IMR-90 (cell line): ENCODE data around the gene QSOX2. TPM values are rescaled to one million over a fixed set of nuclear protein-coding genes. Genes with fewer than 3 reads are reported as not detected.

Experiments
- ATAC-seq: fragments of 200-7000 bp; cut with Tn5 transposase; 2 replicates; pipeline ENCODE4 v1.9.1; 2020; ENCODE audit warnings: low read depth, mild to moderate bottlenecking, moderate library complexity
- BruUV-seq: library from RNA; stranded (reverse); fragments of 400-500 nt; replicated peaks from 2 replicates; lab custom pipeline; 2021; lab: Mats Ljungman, UMichigan
- CTCF ChIA-PET: fragments of 300-600 bp; formaldehyde crosslinking; extraction: SDS; loops from one replicate; lab custom pipeline; 2021; ENCODE audit warnings: antibody characterized with exemption; lab: Yijun Ruan, JAX
- POLR2A ChIA-PET: fragments of 300-600 bp; sonication (Branson Sonifier 250); formaldehyde crosslinking; loops from one replicate; lab custom pipeline; 2022; ENCODE audit warnings: antibody characterized with exemption; ENCODE audit not compliant: unreplicated experiment; lab: Charles Lee
- DNase-seq: peaks from one replicate; pipeline ENCODE4 v3.0.0; 2013
- H2AFZ ChIP-seq: replicated peaks from 2 replicates; pipeline ENCODE3; 2013; ENCODE audit warnings: low read length, mild to moderate bottlenecking; ENCODE audit not compliant: poor library complexity
- H2AK5ac ChIP-seq: 2 replicates; pipeline ENCODE4 v1.6.1; 2013; ENCODE audit warnings: low read depth, low read length, inconsistent platforms
- H2AK9ac ChIP-seq: replicated peaks from 2 replicates; pipeline ENCODE3; 2013; ENCODE audit warnings: mild to moderate bottlenecking, low read depth, low read length, moderate library complexity; ENCODE audit not compliant: poor library complexity
- H2BK120ac ChIP-seq: 2 replicates; pipeline ENCODE4 v1.6.1; 2013; ENCODE audit warnings: low read depth, low read length, inconsistent platforms
- H2BK15ac ChIP-seq: 3 replicates; pipeline ENCODE4 v1.6.1; 2013; ENCODE audit warnings: low read depth, low read length, inconsistent platforms
- H2BK20ac ChIP-seq: 2 replicates; pipeline ENCODE4 v1.6.1; 2013; ENCODE audit warnings: low read depth, mild to moderate bottlenecking, inconsistent platforms, low read length, moderate library complexity
- H2BK5ac ChIP-seq: 2 replicates; pipeline ENCODE4 v1.6.1; 2013; ENCODE audit warnings: mild to moderate bottlenecking, low read depth, low read length, inconsistent platforms; ENCODE audit not compliant: poor library complexity, severe bottlenecking
- H3K14ac ChIP-seq: replicated peaks from 2 replicates; pipeline ENCODE4 v1.6.1; 2013; ENCODE audit warnings: low read depth, low read length, inconsistent platforms
- H3K18ac ChIP-seq: 2 replicates; pipeline ENCODE4 v1.6.1; 2013; ENCODE audit warnings: low read depth, low read length, control low read depth
- H3K23ac ChIP-seq: 2 replicates; pipeline ENCODE4 v1.6.1; 2013; ENCODE audit warnings: low read depth, low read length, inconsistent platforms
- H3K27ac ChIP-seq: 2 replicates; pipeline ENCODE4 v1.5.1; 2013; ENCODE audit warnings: mild to moderate bottlenecking, control low read depth, low read length; ENCODE audit not compliant: insufficient read depth
- H3K27me3 ChIP-seq: 2 replicates; pipeline ENCODE4 v1.6.1; 2013; ENCODE audit warnings: low read length; ENCODE audit not compliant: control insufficient read depth, insufficient read depth
- H3K36me3 ChIP-seq: 2 replicates; pipeline ENCODE4 v1.6.1; 2013; ENCODE audit warnings: low read length, mixed read lengths; ENCODE audit not compliant: control insufficient read depth, insufficient read depth
- H3K4ac ChIP-seq: 2 replicates; pipeline ENCODE4 v1.6.1; 2013; ENCODE audit warnings: low read depth, low read length, inconsistent platforms
- H3K4me1 ChIP-seq: 2 replicates; pipeline ENCODE4 v1.6.1; 2013; ENCODE audit warnings: low read length, mixed read lengths; ENCODE audit not compliant: control insufficient read depth, insufficient read depth
- H3K4me2 ChIP-seq: 2 replicates; pipeline ENCODE4 v1.6.1; 2013; ENCODE audit warnings: low read depth, mild to moderate bottlenecking, control low read depth, low read length, moderate library complexity
- H3K4me3 ChIP-seq: 2 replicates; pipeline ENCODE4 v1.5.1; 2013; ENCODE audit warnings: low read depth, mild to moderate bottlenecking, control low read depth, low read length, moderate library complexity; ENCODE audit not compliant: insufficient read depth
- H3K56ac ChIP-seq: 2 replicates; pipeline ENCODE4 v1.6.1; 2013; ENCODE audit warnings: low read length, inconsistent platforms; ENCODE audit not compliant: insufficient read depth; ENCODE audit errors: extremely low read depth
- H3K79me1 ChIP-seq, 2 experiments: 2 replicates each; pipeline ENCODE4 v1.6.1; 2013; ENCODE audit warnings: low read length in 2 of 2, inconsistent platforms in 1 of 2, low read depth in 1 of 2
- H3K9ac ChIP-seq: 2 replicates; pipeline ENCODE4 v1.6.1; 2013; ENCODE audit warnings: low read depth, low read length, control low read depth
- H3K9me1 ChIP-seq: 2 replicates; pipeline ENCODE4 v1.6.1; 2013; ENCODE audit warnings: low read length, inconsistent platforms; ENCODE audit not compliant: insufficient read depth
- H3K9me3 ChIP-seq: 2 replicates; pipeline ENCODE4 v1.6.1; 2013; ENCODE audit warnings: low read length; ENCODE audit not compliant: control insufficient read depth, insufficient read depth
- H4K20me1 ChIP-seq: 2 replicates; pipeline ENCODE4 v1.6.1; 2013; ENCODE audit warnings: low read length, inconsistent platforms; ENCODE audit not compliant: insufficient read depth
- H4K5ac ChIP-seq: 2 replicates; pipeline ENCODE4 v1.6.1; 2013; ENCODE audit warnings: mild to moderate bottlenecking, low read depth, low read length, control low read depth
- H4K8ac ChIP-seq, 2 experiments: 2 replicates each; pipeline ENCODE4 v1.6.1; 2013; ENCODE audit warnings: low read depth in 2 of 2, low read length in 2 of 2, control low read depth in 1 of 2, inconsistent platforms in 1 of 2
- H4K91ac ChIP-seq: 2 replicates; pipeline ENCODE4 v1.6.1; 2013; ENCODE audit warnings: low read depth, low read length, inconsistent platforms; ENCODE audit not compliant: insufficient read depth
- BHLHE40 ChIP-seq: fragments of 150-350 bp; IDR thresholded peaks from 2 replicates; pipeline ENCODE4 v1.6.1; 2016; ENCODE audit warnings: mild to moderate bottlenecking, low read depth, low read length
- FOS ChIP-seq: fragments of 150-350 bp; IDR thresholded peaks from 2 replicates; pipeline ENCODE4 v1.6.1; 2016; ENCODE audit warnings: low read depth, low read length
- MXI1 ChIP-seq: IDR thresholded peaks from 2 replicates; pipeline ENCODE4 v1.6.1; 2012; ENCODE audit warnings: low read depth, mild to moderate bottlenecking, low read length, moderate library complexity, borderline replicate concordance
- NFE2L2 ChIP-seq: fragments of 150-350 bp; IDR thresholded peaks from 2 replicates; pipeline ENCODE4 v1.6.1; 2016; ENCODE audit warnings: low read depth, mild to moderate bottlenecking, low read length
- POLR2A ChIP-seq: IDR thresholded peaks from 2 replicates; pipeline ENCODE4 v1.6.1; 2012; ENCODE audit warnings: mild to moderate bottlenecking, low read depth, low read length
- RAD21 ChIP-seq: IDR thresholded peaks from 2 replicates; pipeline ENCODE4 v1.6.1; 2012; ENCODE audit warnings: low read length, improper control_type of control experiment
- RCOR1 ChIP-seq: IDR thresholded peaks from 2 replicates; pipeline ENCODE4 v1.6.1; 2012; ENCODE audit warnings: mild to moderate bottlenecking, low read length, improper control_type of control experiment; ENCODE audit not compliant: insufficient replicate concordance
- USF2 ChIP-seq: fragments of 150-350 bp; IDR thresholded peaks from 2 replicates; pipeline ENCODE4 v1.6.1; 2017; ENCODE audit warnings: mild to moderate bottlenecking, antibody characterized with exemption, low read length, low read depth
- whole genome bisulfite sequencing, 2 experiments: methylation state at CpG; one replicate each; pipeline versions ENCODE4 v1.1.5 to v1.1.7; 2013; ENCODE audit warnings: missing lambda C conversion rate in 2 of 2; ENCODE audit not compliant: insufficient read length in 1 of 2; ENCODE audit errors: extremely low coverage in 2 of 2; 5-methylcytosine and 5-hydroxymethylcytosine counted together
- dilution Hi-C: fragments of 300-500 bp; cut with HindIII; formaldehyde crosslinking; loops from one replicate; pipeline ENCODE4 v1.14.3; 2018; ENCODE audit warnings: low sequenced_read_pairs; ENCODE audit not compliant: unreplicated experiment
- in situ Hi-C: fragments of 300-500 bp; cut with MboI; formaldehyde crosslinking; loops from 3 replicates; pipeline ENCODE4 v1.14.3; 2019; ENCODE audit warnings: low sequenced_read_pairs, inconsistent platforms, mixed read lengths
- intact Hi-C: fragments of 100-400 bp; cut with micrococcal nuclease; formaldehyde crosslinking; loops from 2 replicates; pipeline ENCODE4 v1.10.0; 2022
- polyA plus RNA-seq, 3 experiments: library from polyadenylated mRNA; depleted of rRNA; stranded (reverse); fragments of >200 nt; gene quantifications; 2 replicates each; pipeline ENCODE4 v1.2.3, GENCODE V29; 2012; ENCODE audit warnings: low replicate concordance in 1 of 3
- total RNA-seq: library from RNA; depleted of rRNA; stranded (reverse); fragments of >200 nt; gene quantifications from 2 replicates; pipeline ENCODE4 v1.2.3, GENCODE V29; 2012
- TF ChIP-seq, protein P1 (sequence below): fragments of 150-350 bp; IDR thresholded peaks from 2 replicates; pipeline ENCODE4 v1.6.1; 2016; ENCODE audit warnings: low read depth, mild to moderate bottlenecking, low read length, moderate library complexity, borderline replicate concordance

QSOX2 gene
- total and polyA plus RNA-seq, 2 of the 4 experiments (the other 2 are of a cell fraction) = 5.9 to 12.9 TPM

DNA sequence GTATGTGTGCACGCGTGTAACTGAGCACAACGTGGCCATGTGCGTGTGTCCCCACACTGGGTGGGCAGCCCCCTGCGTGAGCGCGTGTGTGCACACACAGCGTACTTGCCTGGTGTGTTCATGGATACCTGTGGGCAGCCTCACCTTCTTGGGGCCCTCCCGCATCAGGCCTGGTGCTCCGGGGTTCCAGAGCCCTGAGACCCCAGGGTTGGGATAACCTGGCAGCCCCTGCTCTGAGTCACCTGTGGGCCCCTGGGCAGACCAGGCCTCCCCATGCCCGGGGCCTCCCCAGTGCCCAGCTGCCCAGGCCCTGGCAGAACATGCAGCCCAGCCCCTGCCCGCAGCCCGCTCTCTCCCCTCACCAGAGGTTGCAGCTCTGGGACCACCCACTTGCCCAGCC, 65.9 kb downstream of the QSOX2 start:
- POLR2A ChIA-PET = no interaction called here

More for the DNA sequence above, 65.9 kb downstream of the QSOX2 start:
- H4K5ac ChIP-seq = no peak overlapping the region
- H3K27ac ChIP-seq = no peak overlapping the region
- H2BK20ac ChIP-seq = no peak overlapping the region
- H3K4me1 ChIP-seq = no peaks in the 10 kb centered on the region
- no peak overlapping the region for H2BK120ac ChIP-seq
- no peak for DNase-seq
- H3K23ac ChIP-seq = no peak overlapping the region
- H3K4me3 ChIP-seq = no peak overlapping the region
- CTCF ChIA-PET = no interaction called here
- H3K9me3 ChIP-seq = no peaks in the 10 kb centered on the region
- no peak overlapping the region for H3K4ac ChIP-seq
- H3K56ac ChIP-seq = no peak overlapping the region
- H4K20me1 ChIP-seq = no peaks in the 10 kb centered on the region
- WGBS, 2 experiments = 88% methylated on average over 8 of the region's 13 CpGs; no CpG with 5 or more reads in 1 of the 2 experiments
- dilution Hi-C loops (no loop called here), intact Hi-C loops (no loop called here), in situ Hi-C loops (no loop called here)
- no peaks in the 10 kb centered on the region for H3K9me1 ChIP-seq
- no peak overlapping the region for H3K18ac ChIP-seq
- no peak overlapping the region for H4K8ac ChIP-seq
- H3K36me3 ChIP-seq = no peaks in the 10 kb centered on the region
- H3K79me1 ChIP-seq = no peaks in the 10 kb centered on the region
- no peak overlapping the region for H3K4me2 ChIP-seq
- no peak overlapping the region for H2AK9ac ChIP-seq
- no peak overlapping the region for H2AFZ ChIP-seq
- BruUV-seq = no TSS peak
- H3K14ac ChIP-seq = no peak overlapping the region
- H2BK5ac ChIP-seq = no peak overlapping the region
- H3K9ac ChIP-seq = no peak overlapping the region
- H2BK15ac ChIP-seq = no peak overlapping the region
- no peak overlapping the region for H2AK5ac ChIP-seq
- TF ChIP-seq NFE2L2 (no peak), BHLHE40 (no peak), POLR2A (no peak), MXI1 (no peak), RAD21 (no peak), FOS (no peak), USF2 (no peak), RCOR1 (no peak)
- TF ChIP-seq, protein P1, sequence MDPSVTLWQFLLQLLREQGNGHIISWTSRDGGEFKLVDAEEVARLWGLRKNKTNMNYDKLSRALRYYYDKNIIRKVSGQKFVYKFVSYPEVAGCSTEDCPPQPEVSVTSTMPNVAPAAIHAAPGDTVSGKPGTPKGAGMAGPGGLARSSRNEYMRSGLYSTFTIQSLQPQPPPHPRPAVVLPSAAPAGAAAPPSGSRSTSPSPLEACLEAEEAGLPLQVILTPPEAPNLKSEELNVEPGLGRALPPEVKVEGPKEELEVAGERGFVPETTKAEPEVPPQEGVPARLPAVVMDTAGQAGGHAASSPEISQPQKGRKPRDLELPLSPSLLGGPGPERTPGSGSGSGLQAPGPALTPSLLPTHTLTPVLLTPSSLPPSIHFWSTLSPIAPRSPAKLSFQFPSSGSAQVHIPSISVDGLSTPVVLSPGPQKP = no peak
- no peak for ATAC-seq
- H4K91ac ChIP-seq = no peak overlapping the region
- H3K27me3 ChIP-seq = peaks cover 50% of the 10 kb centered on the region
